ENCODE results near the gene SYCN.

- TF ChIP-seq CTCF (IDR thresholded peaks at IDR 0.05) (no peak), EP300 (IDR thresholded peaks at IDR 0.05) (no peak), POLR2A (IDR thresholded peaks at IDR 0.05) (no peak)
Observed at GRCh38 chr19:39183104-39183503, 21.0 kb downstream of the SYCN start.

All from suprapubic skin (tissue), 3 donors.